GM21737 (cell line): Measurements from ENCODE around the gene RXRA.

ENCODE experiments used
- ATAC-seq: cut with Tn5 transposase; IDR thresholded peaks from one replicate; pipeline ENCODE4 v1.9.1; 2021; ENCODE audit warnings: mild to moderate bottlenecking, moderate library complexity; ENCODE audit not compliant: unreplicated experiment

The RXRA gene

GRCh38 chr9:134460206-134460605 is 134.0 kb downstream of the RXRA start:
- no peak for ATAC-seq

- no peak for ATAC-seq
Observed at GRCh38 chr9:134460896-134461295, 134.6 kb downstream of the RXRA start.

GRCh38 chr9:134461426-134461982 is 135.2 kb downstream of the RXRA start:
- no peak for ATAC-seq

GRCh38 chr9:134462318-134462717 is 136.1 kb downstream of the RXRA start:
- ATAC-seq: no peak

- no peak for ATAC-seq
Observed at GRCh38 chr9:134463280-134463679, 137.0 kb downstream of the RXRA start.

- no peak for ATAC-seq
Observed at GRCh38 chr9:134466869-134467616, 140.8 kb downstream of the RXRA start.

GRCh38 chr9:134468358-134468757 is 142.1 kb downstream of the RXRA start:
- no peak for ATAC-seq

GRCh38 chr9:134469041-134469875 is 143.0 kb downstream of the RXRA start:
- ATAC-seq: no peak

- ATAC-seq: no peak
Observed at GRCh38 chr9:134472256-134472655, 146.0 kb downstream of the RXRA start.

- no peak for ATAC-seq
Observed at GRCh38 chr9:134473141-134474054, 147.1 kb downstream of the RXRA start.

- ATAC-seq: no peak
Observed at GRCh38 chr9:134474055-134474370, 147.8 kb downstream of the RXRA start.

- no peak for ATAC-seq
Observed at GRCh38 chr9:134475011-134475790, 148.9 kb downstream of the RXRA start.

- no peak for ATAC-seq
Observed at GRCh38 chr9:134476272-134476941, 150.2 kb downstream of the RXRA start.

- no peak for ATAC-seq
Observed at GRCh38 chr9:134476942-134477335, 150.7 kb downstream of the RXRA start.

- ATAC-seq: no peak
Observed at GRCh38 chr9:134477342-134477925, 151.2 kb downstream of the RXRA start.

- no peak for ATAC-seq
Observed at GRCh38 chr9:134477927-134478326, 151.7 kb downstream of the RXRA start.

GRCh38 chr9:134481762-134482161 is 155.5 kb downstream of the RXRA start:
- no peak for ATAC-seq

GRCh38 chr9:134482226-134482625 is 156.0 kb downstream of the RXRA start:
- no peak for ATAC-seq
